CD4-positive, alpha-beta T cell treated with Interleukin-10 for 1 hour (primary cell): Measurements from ENCODE around the gene BCLAF3.

ENCODE experiments used
- DNase-seq: peaks from one replicate; pipeline ENCODE4 v3.0.0-alpha.2; 2020

BCLAF3 gene

DNA sequence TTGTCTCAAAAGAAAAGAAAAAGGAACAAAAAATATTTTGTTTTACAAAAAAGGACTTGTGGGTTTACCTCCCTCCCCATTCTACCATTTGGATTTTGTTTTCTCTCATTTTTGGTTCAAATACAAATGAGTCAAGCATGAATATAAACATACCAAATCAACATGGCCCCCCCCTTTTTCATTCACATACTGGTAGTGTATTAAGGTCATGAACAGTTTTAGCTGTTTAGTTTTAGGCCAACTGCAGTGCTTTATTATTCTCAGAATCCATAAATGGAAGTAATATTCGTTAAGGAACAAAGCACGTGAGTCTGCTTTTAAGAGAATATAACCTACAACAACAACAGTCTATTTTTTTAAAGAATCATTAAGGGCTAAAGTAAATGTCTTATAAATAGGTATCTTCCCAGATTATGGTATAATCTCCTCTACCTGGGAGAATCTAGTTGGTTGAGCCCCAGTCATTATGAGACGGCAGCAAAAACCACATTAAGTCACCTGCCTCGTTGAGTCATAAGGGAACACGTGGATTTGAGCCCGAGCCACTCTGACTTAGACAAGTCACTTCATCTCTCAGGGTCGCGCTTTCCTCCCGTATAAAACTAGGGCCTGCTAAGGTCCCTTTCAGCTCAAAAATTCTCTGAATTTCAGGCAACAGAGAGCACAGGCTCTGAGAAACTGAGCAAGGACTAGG lies 26.7 kb downstream of the BCLAF3 start:
- no peak for DNase-seq

DNA sequence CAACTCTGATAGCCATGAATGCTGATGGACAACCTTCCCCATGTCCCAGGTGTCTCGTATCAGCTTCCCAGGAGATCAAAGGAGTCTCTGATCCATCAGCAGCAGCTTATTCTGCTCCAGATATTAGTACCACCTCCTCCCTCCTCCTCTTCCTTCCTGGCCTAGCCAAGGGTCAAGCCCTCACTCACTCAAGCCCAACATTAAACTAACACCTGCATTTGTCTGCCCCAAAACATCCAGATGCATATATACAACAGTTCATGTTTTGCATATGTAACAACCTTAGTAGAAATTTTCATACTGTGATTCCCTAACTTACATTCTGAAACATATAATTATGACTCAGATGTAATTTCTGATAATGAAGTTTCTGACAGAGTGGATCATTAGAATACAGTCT lies 29.9 kb downstream of the BCLAF3 start:
- no peak for DNase-seq

DNA sequence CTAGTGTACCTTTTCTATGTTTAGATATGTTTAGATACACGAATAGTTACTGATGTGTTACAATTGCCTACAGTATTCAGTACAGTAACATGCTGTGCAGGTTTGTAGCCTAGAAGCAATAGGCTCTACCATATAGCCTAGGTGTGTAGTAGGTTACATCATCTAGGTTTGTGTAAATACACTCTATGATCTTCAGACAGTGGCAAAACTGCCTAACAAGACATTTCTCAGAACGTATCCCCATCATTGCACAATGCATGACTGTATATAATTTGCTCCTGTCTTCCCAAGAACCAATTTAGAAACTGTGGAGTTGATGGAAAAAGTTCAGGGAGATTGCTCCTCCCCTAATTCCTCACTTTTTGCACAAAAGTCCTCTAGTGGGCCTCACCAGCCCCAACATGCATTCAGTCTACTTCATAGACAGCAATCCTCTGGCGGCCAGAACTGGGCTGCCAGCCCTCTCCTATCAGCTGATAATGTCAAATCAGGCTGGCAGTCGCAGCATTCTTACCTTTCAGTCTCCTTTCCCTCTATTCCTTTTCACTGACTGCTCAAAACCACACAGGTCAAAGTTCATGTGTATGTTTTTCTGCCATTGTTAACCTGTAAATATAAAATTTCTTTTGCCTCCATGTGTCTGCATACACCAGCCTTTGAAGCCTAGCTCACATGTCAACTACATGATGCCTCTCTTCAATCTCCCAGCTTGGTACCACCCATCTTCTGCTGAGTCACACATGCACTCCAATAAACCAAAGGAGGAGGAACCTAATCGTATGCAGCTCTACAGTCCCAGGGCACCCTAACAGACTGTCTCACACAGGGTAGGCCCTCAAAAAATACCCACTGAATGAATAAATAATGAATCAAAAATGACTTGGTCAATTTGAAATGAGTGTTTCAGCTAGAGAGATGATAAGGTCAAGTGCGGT lies 32.0 kb downstream of the BCLAF3 start:
- no peak for DNase-seq

DNA sequence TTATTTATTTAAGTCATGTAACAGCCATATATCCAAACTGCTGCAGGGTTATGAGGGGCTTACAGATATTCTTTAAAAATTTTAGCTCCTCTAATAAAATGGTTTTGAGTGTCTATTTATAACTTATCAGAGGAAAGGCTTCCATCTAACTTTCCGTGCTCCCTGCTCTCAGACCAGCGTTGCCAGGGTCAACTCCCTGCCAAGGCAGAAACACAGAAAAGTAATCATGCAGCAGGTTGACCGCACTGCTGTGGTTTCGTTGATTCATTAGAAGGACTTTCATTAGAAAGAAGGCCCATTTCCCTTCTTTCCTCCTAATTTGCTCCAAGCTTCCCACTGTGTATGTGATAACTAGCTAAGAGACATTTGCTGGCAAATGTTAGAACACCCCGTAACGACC lies 33.9 kb downstream of the BCLAF3 start:
- DNase-seq, result no peak

DNA sequence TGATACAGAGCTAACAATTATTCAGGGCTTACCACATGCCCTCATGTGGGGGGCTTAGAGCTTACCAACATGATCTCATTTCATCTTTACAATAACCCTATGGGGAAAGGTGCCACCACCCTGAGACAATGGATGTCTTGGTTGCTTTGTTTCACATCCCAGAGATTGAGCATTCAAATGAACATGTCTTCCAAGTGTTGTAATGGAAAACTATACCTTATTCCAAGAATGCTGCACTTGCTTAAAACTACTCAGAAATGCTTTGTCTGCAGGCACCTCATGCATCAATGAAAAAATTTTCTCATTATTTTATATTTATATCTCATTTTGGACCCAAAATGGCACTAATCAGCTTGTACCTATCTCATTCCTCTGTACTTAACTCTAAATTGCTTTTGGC lies 34.6 kb downstream of the BCLAF3 start:
- no peak for DNase-seq

DNA sequence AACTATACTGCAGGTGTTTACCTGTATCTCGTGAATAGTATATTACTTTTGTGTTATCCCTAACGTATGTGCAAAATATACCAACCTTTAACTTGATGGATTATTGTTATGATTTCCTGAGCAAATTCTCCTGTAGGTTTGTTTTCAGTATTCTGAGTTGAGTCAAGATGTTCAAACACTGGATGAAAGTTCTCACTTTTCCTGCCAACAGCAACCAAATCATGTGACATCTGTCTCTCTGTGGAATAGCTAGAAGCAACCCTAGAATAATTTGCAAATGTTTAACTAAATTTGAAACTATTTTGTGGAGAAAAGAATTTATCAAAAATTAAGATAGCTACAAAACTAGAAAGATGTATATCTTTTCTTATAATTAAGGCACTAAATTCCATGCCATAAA lies 35.6 kb downstream of the BCLAF3 start:
- no peak for DNase-seq

DNA sequence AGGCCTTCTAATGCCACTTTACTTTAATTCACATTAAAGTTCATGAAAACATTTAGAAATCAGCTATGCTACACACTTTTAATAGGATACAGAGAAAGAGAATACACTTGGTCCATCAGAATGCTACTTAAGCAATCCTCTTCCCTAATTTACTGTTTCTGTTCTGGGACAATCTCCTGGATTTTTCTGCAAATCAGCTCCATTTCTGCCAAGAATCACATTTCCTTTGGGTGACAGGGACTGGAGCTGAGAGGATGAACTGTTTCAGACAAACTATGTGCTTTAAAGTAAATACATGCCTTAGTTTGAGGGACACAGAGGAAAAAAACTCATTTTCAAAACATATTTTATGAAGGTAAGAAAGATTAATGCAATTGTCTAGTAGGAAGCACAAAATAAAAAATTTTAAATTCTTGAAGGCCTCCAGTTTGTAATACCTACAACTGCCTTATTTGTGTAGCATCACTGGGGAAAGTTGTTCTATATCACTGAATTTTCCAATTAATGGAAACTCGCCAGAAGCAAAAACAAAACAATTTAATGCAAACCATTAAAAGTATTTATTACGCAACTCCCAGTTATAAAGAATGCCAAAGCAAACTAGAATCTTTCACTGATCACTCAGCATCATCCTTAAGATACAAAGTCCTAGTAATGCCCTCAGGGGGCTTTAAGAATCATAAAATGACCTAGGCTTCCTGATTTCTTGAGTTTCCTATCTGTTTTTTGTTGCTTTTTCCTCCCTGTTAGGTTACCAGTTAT lies 36.3 kb downstream of the BCLAF3 start:
- DNase-seq, result no peak

DNA sequence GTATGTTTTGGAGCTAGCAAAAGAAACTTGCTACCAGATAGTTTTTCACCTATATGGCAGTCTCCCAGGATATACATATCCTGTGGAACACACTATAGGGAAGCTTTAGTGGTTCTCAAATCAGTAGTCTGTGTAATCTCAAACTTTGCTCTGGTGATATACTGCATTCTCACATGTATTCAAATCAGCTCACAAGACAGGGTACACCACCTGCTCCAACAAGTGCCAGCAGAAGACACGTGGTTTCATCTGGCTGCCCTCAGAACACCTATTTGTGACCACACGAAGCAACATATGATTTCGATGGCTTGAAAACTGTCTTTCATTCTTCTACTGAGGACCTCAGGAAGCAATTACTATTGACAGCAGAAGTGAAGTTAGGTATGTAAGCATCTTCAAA lies 37.7 kb downstream of the BCLAF3 start:
- DNase-seq, result no peak

DNA sequence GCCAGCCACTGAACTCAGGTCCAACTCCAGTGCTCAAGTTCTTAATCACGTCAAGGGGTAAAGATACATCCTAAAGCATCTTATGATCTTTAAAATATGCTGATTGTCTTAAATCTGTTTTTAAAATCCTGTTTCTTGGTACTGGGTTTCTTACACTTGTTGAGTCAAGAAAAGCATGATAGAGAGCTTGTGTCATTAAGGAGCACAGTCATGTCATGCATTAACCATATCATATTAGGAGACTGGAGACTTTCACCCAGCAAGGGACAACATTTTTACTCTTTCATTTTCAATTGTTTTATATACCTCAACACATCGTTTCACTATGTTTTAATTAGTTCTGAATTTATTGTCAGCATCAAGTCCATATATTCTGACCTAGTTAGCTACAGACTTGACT lies 41.5 kb downstream of the BCLAF3 start:
- DNase-seq, result no peak

DNA sequence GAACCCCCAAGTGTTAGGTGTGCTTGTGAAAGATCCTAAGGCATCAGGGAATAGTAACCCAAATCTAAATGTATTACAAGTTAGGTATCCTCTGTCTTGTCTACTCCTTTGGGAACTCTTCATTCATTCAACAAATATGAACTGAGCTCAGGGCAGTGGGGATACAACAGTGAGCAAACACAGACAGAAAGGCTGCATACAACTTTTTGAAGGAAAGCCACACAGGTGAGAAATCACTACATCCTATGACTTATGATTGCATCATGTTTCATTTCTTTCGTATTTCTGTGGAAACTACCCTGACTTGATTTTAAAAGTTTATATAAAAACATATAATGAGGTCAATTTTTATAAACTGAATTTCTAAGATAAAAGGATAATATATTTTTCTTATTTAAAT lies 43.2 kb downstream of the BCLAF3 start:
- DNase-seq, result no peak
